ENCODE data around the gene RCBTB1.

Gene RCBTB1

GRCh38 chr13:49512578-49512977 is 72.8 kb downstream of the RCBTB1 start:
- no peak for ATAC-seq
- DNase-seq: no peak

DNA sequence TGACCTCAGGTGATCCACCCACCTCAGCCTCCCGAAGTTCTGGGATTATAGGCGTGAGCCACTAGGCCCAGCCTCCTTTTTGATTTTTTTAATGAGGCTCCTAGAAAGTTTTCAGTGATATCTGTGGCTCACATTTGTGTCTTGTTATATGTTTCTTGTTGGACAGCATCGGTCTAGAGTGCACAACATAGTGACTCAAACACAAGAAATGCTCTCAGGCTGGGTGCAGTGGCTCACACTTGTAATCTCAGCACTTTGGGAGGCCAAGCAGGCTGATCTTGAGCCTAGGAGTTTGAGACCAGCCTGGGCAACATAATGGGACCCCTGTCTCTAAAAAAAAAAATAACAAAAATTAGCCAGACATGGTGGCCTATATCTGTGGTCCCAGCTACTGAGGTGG is 81.4 kb downstream of the RCBTB1 start:
- ATAC-seq: no peak
- DNase-seq: no peak

DNA sequence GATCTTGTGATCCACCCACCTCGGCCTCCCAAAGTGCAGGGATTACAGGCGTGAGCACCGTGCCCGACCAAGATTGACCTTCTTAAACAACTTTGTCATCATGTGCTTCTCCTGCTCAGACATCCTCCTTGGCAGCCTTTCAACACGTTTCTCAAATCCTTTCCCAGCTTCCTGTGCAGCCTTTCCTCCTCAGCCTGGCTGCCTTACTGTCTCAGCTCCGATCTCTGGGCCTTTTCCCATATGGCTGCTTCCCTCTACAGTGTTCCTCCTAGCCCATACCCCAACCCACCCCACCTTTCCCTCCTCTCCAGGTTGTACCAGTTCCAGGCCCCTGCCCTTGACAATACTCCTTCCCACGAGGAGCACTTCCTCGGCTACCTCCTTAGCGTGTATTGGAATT is 82.4 kb downstream of the RCBTB1 start:
- no peak for DNase-seq

DNA sequence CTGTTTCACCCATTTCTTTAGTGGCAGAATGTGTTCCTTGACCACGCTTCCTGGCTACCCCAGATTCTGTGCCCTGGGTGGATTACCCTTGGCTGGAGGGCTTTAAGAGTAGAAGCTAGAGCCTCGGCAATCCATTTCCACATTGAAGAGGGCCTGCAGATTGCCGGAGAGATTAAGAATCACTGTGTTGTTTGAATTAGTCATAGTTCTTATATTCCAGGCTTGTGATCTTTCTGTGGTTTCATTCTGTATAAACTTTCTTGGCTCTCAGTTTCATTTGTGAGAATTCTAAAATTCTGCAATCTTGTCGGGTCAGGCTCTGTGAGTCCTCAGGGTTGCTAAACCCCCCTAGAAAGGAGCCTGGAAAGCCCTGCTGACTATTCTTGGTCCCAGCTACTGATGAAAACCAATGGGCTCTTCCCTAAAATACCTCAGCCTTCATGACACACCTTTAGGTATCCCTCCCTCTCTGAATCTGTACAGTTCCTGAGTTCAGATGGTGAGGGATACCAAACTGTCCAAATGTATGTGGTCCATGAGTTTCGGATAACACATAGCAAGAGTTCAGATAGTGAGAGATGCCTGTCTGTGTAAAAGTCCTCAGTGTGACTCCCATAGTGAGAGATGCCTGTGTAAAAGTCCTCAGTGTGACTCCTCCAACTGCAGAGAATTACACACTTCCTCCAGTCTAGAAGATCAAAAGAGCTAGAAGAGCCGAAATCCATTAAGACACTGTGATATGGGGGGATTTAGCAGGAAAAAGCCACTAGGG is 85.3 kb downstream of the RCBTB1 start:
- DNase-seq: no peak
- no peak for ATAC-seq

More for the DNA sequence above, 82.4 kb downstream of the RCBTB1 start:
- no peak for ATAC-seq

DNA sequence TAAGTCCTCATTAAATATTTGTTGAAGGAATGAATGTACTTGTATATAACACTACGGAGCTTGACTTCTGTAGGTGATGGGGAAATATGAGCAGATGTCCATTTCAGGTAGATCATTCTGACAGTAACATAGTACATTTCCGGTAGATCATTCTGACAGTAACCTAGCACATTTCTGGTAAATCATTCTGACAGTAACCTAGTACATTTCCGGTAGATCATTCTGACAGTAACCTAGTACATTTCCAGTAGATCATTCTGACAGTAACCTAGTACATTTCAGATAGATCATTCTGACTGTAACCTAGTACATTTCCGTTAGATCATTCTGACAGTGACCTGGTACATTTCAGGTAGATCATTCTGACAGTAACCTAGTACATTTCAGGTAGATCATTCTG is 87.2 kb downstream of the RCBTB1 start:
- no peak for ATAC-seq
- DNase-seq: no peak

DNA sequence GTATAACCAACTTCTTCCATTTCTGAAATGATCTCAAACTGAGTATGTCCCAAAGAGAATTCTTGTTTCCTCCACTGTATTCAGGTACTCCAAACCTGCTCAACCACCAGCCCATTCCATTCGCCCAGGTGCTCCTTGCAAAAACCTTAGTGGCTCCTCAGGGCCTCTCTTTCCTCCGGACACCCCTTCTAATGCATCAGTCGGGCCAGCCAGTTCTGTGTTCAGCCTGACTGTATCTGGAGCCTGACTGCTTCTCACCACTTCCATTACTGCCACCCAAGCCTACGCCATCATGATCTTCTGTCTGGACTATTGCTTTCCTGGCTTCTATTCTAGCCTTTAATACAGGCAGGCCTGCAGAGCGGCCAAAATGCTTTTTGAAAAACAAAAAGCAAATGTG is 88.1 kb downstream of the RCBTB1 start:
- ATAC-seq (no peak), DNase-seq (no peak)

DNA sequence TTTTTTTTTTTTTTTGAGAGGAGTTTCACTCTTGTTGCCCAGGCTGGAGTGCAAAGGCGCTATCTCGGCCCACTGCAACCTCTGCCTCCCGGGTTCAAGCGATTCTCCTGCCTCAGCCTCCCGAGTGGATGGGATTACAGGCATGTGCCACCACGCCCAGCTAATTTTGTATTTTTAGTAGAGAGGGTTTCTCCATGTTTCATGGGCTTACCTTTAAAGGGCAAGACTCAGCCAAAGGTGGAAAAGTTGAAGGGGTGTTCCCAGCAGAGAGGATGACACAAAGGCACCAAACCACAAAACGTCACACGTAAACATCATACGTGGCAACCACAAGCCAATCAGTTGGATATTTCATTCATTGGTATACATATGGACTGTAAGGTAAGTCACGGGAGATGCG is 88.5 kb downstream of the RCBTB1 start:
- peak; percentile 15 for ATAC-seq
- DNase-seq: peak; percentile 63

DNA sequence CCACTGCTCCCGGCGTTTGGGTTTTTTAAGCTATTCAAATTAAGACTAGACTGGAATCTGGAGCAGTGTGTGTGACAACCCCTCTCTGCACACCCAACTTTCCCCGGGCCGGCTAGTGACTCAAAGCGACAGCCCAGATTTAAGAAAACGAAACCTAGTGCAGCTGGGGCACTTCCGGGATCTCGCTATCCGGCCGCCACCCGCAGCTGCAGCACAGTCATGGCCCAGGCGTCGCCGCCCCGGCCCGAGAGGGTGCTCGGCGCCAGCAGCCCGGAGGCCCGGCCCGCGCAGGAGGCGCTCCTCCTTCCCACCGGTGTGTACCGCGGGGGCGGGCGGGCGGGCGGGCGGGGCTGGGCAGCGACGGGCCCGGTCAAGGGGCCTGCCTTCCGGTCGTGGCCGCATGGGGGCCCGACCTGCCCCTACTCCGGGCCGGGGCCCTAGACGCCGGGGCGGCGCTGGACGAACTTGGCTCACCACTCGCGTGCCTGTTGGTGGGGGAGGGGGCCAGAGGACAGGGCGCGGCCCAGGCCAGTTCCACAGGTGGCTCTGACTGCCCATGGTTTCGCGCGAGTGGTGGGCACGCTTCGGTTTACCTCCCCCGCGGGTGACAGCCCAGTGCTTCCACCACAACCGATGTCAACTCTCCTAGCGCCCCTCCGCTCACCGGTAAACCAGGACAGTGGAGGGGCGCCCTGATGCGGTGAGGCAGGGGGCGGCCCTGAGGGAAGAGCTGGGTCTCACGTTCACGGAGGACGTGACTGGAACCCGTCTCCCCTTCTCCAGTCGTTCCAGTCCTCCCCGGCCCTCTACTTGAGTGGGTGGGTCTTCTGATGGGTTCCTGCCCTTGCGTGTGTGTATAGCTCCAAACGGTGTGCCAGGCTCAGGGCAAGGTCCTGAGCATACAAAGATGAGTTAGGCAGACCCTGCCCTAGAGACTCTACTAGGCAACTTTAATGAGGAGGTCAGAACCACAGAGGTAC is 89.3 kb downstream of the RCBTB1 start, which contains the start of gene PHF11:
Gene PHF11 (plus strand): TSS at position 171 of the 980 bp plus-strand sequence. CDS start 49 bp downstream, at position 220.
- ATAC-seq (peak; percentile 91), DNase-seq (peak; percentile 88)

- ATAC-seq (no peak), DNase-seq (no peak)
Observed at GRCh38 chr13:49494645-49495044, 90.7 kb downstream of the RCBTB1 start.

GRCh38 chr13:49488563-49488962 is 96.8 kb downstream of the RCBTB1 start:
- no peak for DNase-seq
- no peak for ATAC-seq

Measured in stimulated activated naive CD8-positive, alpha-beta T cell treated with anti-CD3 and anti-CD28 coated beads, Interleukin-15, Interleukin-2, amounts not matched to agents 100 U/mL and 50 U/mL, for 24 hours (primary cell).